B cell (primary cell): ENCODE results near the gene CDK13. TPM values are rescaled to one million over a fixed set of nuclear protein-coding genes. Genes with fewer than 3 reads are reported as not detected.

ENCODE experiments used
- ATAC-seq: fragments of 200-7000 bp; cut with Tn5 transposase; one replicate; pipeline ENCODE4 v1.10.0; 2021; ENCODE audit warnings: low read depth, mild to moderate bottlenecking, moderate number of reproducible peaks, moderate library complexity
- CTCF ChIA-PET: fragments of 350-600 bp; sonication (Branson Sonifier 250); formaldehyde crosslinking; loops from one replicate; lab custom pipeline; 2021; ENCODE audit warnings: antibody characterized with exemption, inconsistent platforms; lab: Charles Lee
- POLR2A ChIA-PET: fragments of 350-600 bp; sonication (Branson Sonifier 250); formaldehyde crosslinking; loops from one replicate; lab custom pipeline; 2021; ENCODE audit warnings: antibody characterized with exemption; lab: Charles Lee
- DNase-seq: peaks from one replicate; pipeline ENCODE4 v3.0.0; 2013
- H2AFZ ChIP-seq: 2 replicates; pipeline ENCODE4 v1.6.1; 2012; ENCODE audit warnings: mild to moderate bottlenecking, low read depth, low read length; ENCODE audit not compliant: insufficient read depth, poor library complexity, severe bottlenecking
- H3K27ac ChIP-seq, 2 donors: 1 replicate in 1 of 2; 2 replicates in 1 of 2; pipeline ENCODE4 v1.5.1; 2012 to 2013; ENCODE audit warnings: low read length in 2 of 2, mild to moderate bottlenecking in 2 of 2, moderate library complexity in 1 of 2
- H3K27me3 ChIP-seq, 4 experiments: fragments of 200-600 bp in 1 of 4; sonication (generic) in 1 of 4; replicated peaks in 1 of 4; 1 replicate in 2 of 4; 2 replicates in 2 of 4; pipeline versions ENCODE4 v1.6.1 to v1.7.0; 2013 to 2016; ENCODE audit warnings: low read length in 3 of 4, mild to moderate bottlenecking in 2 of 4, mixed read lengths in 1 of 4, moderate library complexity in 1 of 4; ENCODE audit not compliant: insufficient read depth in 4 of 4, control insufficient read depth in 3 of 4; ENCODE audit errors: control extremely low read depth in 1 of 4
- H3K36me3 ChIP-seq, 2 experiments: replicated peaks in 1 of 2; 1 replicate in 1 of 2; 2 replicates in 1 of 2; pipeline versions ENCODE4 v1.6.1 to v1.7.1; 2013; ENCODE audit warnings: low read length in 1 of 2; ENCODE audit not compliant: insufficient read depth in 2 of 2, control insufficient read depth in 1 of 2; ENCODE audit errors: control extremely low read depth in 1 of 2, extremely low read depth in 1 of 2
- H3K4me1 ChIP-seq, 2 donors: fragments of 200-600 bp in 1 of 2; sonication (generic) in 1 of 2; 1 replicate in 1 of 2; 2 replicates in 1 of 2; pipeline versions ENCODE4 v1.5.1 to v1.6.1; 2013 to 2017; ENCODE audit warnings: low read length in 2 of 2; ENCODE audit not compliant: control insufficient read depth in 2 of 2, insufficient read depth in 2 of 2
- H3K4me2 ChIP-seq: replicated peaks from 2 replicates; pipeline ENCODE3; 2012; ENCODE audit warnings: mild to moderate bottlenecking, low read depth, low read length; ENCODE audit not compliant: poor library complexity, severe bottlenecking
- H3K4me3 ChIP-seq, 5 experiments: fragments of 200-600 bp in 1 of 5; sonication (generic) in 1 of 5; 1 replicate in 3 of 5; 2 replicates in 2 of 5; pipeline versions ENCODE4 v1.5.1 to v1.7.0; 2011 to 2016; ENCODE audit warnings: low read length in 4 of 5, mild to moderate bottlenecking in 4 of 5, low read depth in 2 of 5, control low read depth in 1 of 5, moderate library complexity in 1 of 5; ENCODE audit not compliant: insufficient read depth in 1 of 5; ENCODE audit errors: control extremely low read depth in 1 of 5, extremely low read depth in 1 of 5
- H3K79me2 ChIP-seq: fragments of 200-600 bp; sonication (generic); one replicate; pipeline ENCODE4 v1.6.0; 2016; ENCODE audit warnings: low read length; ENCODE audit not compliant: control insufficient read depth, insufficient read depth
- H3K9ac ChIP-seq: fragments of 200-600 bp; sonication (generic); 2 replicates; pipeline ENCODE4 v1.6.1; 2017; ENCODE audit warnings: mild to moderate bottlenecking, low read length, moderate library complexity
- H3K9me3 ChIP-seq, 3 donors: one replicate each; pipeline versions ENCODE4 v1.6.1 to v1.7.1; 2013; ENCODE audit warnings: low read length in 2 of 3; ENCODE audit not compliant: control insufficient read depth in 2 of 3, insufficient read depth in 1 of 3; ENCODE audit errors: control extremely low read depth in 1 of 3
- H4K20me1 ChIP-seq: 2 replicates; pipeline ENCODE4 v1.6.0; 2012; ENCODE audit warnings: mild to moderate bottlenecking, low read length; ENCODE audit not compliant: insufficient read depth, control insufficient read depth, poor library complexity, severe bottlenecking
- H3K27ac Mint-ChIP-seq: one replicate; pipeline ENCODE4 v1.8.0; 2021; ENCODE audit warnings: mixed read lengths
- H3K27me3 Mint-ChIP-seq: one replicate; pipeline ENCODE4 v1.8.0; 2021; ENCODE audit warnings: mixed read lengths
- H3K4me1 Mint-ChIP-seq: one replicate; pipeline ENCODE4 v1.8.0; 2021; ENCODE audit warnings: mixed read lengths
- H3K4me3 Mint-ChIP-seq: one replicate; pipeline ENCODE4 v1.8.0; 2021; ENCODE audit warnings: mixed read lengths
- H3K9me3 Mint-ChIP-seq: one replicate; pipeline ENCODE4 v1.8.0; 2022; ENCODE audit warnings: mixed read lengths; ENCODE audit not compliant: insufficient read depth
- EZH2 ChIP-seq: IDR thresholded peaks from 2 replicates; pipeline ENCODE4 v1.6.1; 2012; ENCODE audit warnings: borderline replicate concordance, low read depth, mild to moderate bottlenecking, moderate library complexity, low read length; ENCODE audit not compliant: insufficient read depth, poor library complexity, severe bottlenecking
- WGBS: methylation state at CpG from one replicate; pipeline ENCODE4 v1.1.5; 2013; ENCODE audit warnings: missing lambda C conversion rate; ENCODE audit not compliant: insufficient coverage; 5-methylcytosine and 5-hydroxymethylcytosine counted together
- intact Hi-C: fragments of 100-400 bp; cut with micrococcal nuclease; formaldehyde crosslinking; loops from one replicate; pipeline ENCODE4 v1.10.0; 2022
- polyA plus RNA-seq: library from polyadenylated mRNA; depleted of rRNA; stranded (reverse); fragments of >200 nt; gene quantifications from 2 replicates; pipeline ENCODE4 v1.2.3, GENCODE V29; 2012
- total RNA-seq, 2 donors: library from RNA; stranded (reverse); fragments of 120-200 nt in 1 of 2; gene quantifications; 1 replicate in 1 of 2; 2 replicates in 1 of 2; pipeline versions ENCODE4 v1.2.3 to v1.2.4, GENCODE V29; 2013 to 2022
- TF ChIP-seq, protein P1 (sequence below): fragments of 200-600 bp; IDR thresholded peaks from one replicate; pipeline ENCODE4 v1.8.0; 2022; ENCODE audit warnings: antibody characterized with exemption, mild to moderate bottlenecking

Gene CDK13
- total and polyA plus RNA-seq, 2 donors (not counting 1 experiment from before 2014, with no cell fraction given): 56.1 to 146 TPM

DNA sequence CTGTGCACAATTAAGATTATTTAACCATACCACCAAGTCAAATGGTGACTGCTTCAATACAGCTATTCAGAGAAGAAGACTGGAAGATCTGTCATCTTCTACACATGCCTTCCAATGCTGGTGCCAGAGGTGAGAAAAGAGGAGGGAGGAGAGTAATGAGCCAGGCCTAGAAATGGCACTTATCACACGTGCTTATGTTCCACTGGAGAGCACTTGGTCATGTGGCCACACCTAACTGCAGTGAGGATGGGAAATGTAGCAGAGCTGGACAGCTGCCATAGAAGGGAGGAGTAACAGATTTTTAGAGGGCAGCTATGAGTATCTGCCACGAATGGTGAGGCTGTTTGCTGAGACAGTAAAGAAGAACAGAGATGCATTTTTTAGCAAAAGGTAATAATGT, 107.2 kb downstream of the CDK13 start:
- ChIA-PET POLR2A (no interaction called here), CTCF (interaction anchor here (1.1 to 3.3 kb wide), 3 partner anchors 158 to 163 kb away, joined by 4 to 28 read pairs (median 11); no protein-coding TSS in a partner anchor)
- intact Hi-C loops: no loop called here
- Mint-ChIP-seq H3K9me3 (no peaks in the 10 kb centered on the region), H3K27ac (no peak overlapping the region), H3K27me3 (no peaks in the 10 kb centered on the region), H3K4me1 (no peaks in the 10 kb centered on the region), H3K4me3 (no peak overlapping the region)
- H3K27me3 ChIP-seq: no peaks in the 10 kb centered on the region
- no peaks in the 10 kb centered on the region for H3K4me1 ChIP-seq
- no peak overlapping the region for H3K4me3 ChIP-seq
- H3K36me3 ChIP-seq: peaks cover 1 to 34% of the 10 kb centered on the region in 2 experiments
- no peak for ATAC-seq
- WGBS: 70% methylated on average over 2 of the region's 2 CpGs
- no peak for DNase-seq
- H3K4me2 ChIP-seq: no peak overlapping the region
- H3K9ac ChIP-seq: no peak overlapping the region
- no peak for TF ChIP-seq EZH2
- TF ChIP-seq, protein P1, sequence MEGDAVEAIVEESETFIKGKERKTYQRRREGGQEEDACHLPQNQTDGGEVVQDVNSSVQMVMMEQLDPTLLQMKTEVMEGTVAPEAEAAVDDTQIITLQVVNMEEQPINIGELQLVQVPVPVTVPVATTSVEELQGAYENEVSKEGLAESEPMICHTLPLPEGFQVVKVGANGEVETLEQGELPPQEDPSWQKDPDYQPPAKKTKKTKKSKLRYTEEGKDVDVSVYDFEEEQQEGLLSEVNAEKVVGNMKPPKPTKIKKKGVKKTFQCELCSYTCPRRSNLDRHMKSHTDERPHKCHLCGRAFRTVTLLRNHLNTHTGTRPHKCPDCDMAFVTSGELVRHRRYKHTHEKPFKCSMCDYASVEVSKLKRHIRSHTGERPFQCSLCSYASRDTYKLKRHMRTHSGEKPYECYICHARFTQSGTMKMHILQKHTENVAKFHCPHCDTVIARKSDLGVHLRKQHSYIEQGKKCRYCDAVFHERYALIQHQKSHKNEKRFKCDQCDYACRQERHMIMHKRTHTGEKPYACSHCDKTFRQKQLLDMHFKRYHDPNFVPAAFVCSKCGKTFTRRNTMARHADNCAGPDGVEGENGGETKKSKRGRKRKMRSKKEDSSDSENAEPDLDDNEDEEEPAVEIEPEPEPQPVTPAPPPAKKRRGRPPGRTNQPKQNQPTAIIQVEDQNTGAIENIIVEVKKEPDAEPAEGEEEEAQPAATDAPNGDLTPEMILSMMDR: no peak
- H4K20me1 ChIP-seq: peaks cover 5% of the 10 kb centered on the region
- no peaks in the 10 kb centered on the region for H3K9me3 ChIP-seq
- H2AFZ ChIP-seq: no peak overlapping the region
- no peaks in the 10 kb centered on the region for H3K79me2 ChIP-seq
- H3K27ac ChIP-seq: no peak overlapping the region

DNA sequence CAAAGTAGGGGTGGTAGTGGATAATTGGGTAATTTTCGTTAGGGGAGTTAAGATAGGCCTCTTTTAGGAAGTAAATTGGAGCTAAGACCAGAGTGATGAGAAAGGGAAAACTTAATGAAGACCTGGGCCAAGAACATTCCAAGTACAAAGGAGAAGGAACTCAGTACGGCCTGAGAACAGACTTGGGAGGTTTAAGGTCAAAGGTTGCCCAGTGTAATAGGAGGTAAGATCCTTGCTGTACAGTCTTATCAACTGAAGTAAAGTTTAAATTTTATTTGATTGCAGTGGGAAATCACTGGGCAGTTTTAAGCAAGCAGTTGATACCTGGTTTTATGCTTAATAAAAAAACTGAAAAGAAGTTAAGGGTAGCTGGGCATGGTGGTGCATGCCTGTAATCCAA, 108.0 kb downstream of the CDK13 start:
- Histone ChIP-seq H2AFZ (no peak overlapping the region), H3K27ac (no peak overlapping the region), H3K4me1 (no peaks in the 10 kb centered on the region), H3K4me3 (no peak overlapping the region), H3K27me3 (no peaks in the 10 kb centered on the region), H3K79me2 (no peaks in the 10 kb centered on the region), H3K36me3 (peaks cover 1 to 40% of the 10 kb centered on the region in 2 experiments), H3K4me2 (no peak overlapping the region), H3K9me3 (no peaks in the 10 kb centered on the region), H3K9ac (no peak overlapping the region), H4K20me1 (peaks cover 5% of the 10 kb centered on the region)
- TF ChIP-seq, protein P1: no peak
- TF ChIP-seq EZH2: no peak
- intact Hi-C loops: no loop called here
- no peak overlapping the region for H3K4me3 Mint-ChIP-seq
- no peak for ATAC-seq
- 93% methylated on average over 2 of the region's 2 CpGs for WGBS
- ChIA-PET CTCF (interaction anchor here (1.1 to 3.3 kb wide), 4 partner anchors 159 to 165 kb away, joined by 4 to 28 read pairs (median 8); no protein-coding TSS in a partner anchor), POLR2A (no interaction called here)
- no peak overlapping the region for H3K27ac Mint-ChIP-seq
- no peaks in the 10 kb centered on the region for H3K27me3 Mint-ChIP-seq
- DNase-seq: no peak
- H3K4me1 Mint-ChIP-seq: no peaks in the 10 kb centered on the region
- no peaks in the 10 kb centered on the region for H3K9me3 Mint-ChIP-seq
